ENCODE results near the gene UFM1. TPM values are rescaled to one million over a fixed set of nuclear protein-coding genes. Genes with fewer than 3 reads are reported as not detected.

The UFM1 gene
- total RNA-seq (83.6 and 83.7 TPM in 2 replicates), polyA plus RNA-seq (71.8 and 98.3 TPM in 2 replicates), polyA minus RNA-seq (ENCODE audit: low replicate concordance) (2.5 and 4.5 TPM in 2 replicates)
- polyA plus RNA-seq (2012) = 42.8 and 59.4 TPM in 2 replicates

- H3K27me3 ChIP-seq (ENCODE audit: control insufficient read depth, insufficient read depth, low read length) = no peaks in the 10 kb centered on the region
- TF ChIP-seq EZH2 (IDR thresholded peaks at IDR 0.05; ENCODE audit: low read length, missing control alignments) = no peak
- TF ChIP-seq CTCF (conservative IDR thresholded peaks at IDR 0.05 in 1 of 2, IDR thresholded peaks at IDR 0.05 in 1 of 2; ENCODE audit: low read depth in 1 of 2, low read length in 2 of 2) = no peak
- peak within 1 kb of the TSS; percentile 93 for H2AFZ ChIP-seq (ENCODE audit: low read length)
- H3K9ac ChIP-seq (ENCODE audit: insufficient read depth, low read length) = peak within 1 kb of the TSS; percentile 95
- peak within 1 kb of the TSS; percentile 90 for H3K4me2 ChIP-seq (ENCODE audit: extremely low read depth, insufficient read depth, low read length)
- no peaks in the 10 kb centered on the region for H3K36me3 ChIP-seq (ENCODE audit: control insufficient read depth, insufficient read depth, low read length)
- peak within 1 kb of the TSS; percentile 98 for H3K27ac ChIP-seq (ENCODE audit: insufficient read depth, low read length)
- H3K4me3 ChIP-seq (replicated peaks in 1 of 4; ENCODE audit: control extremely low read depth in 1 of 4, insufficient read depth in 1 of 4, low read depth in 3 of 4, low read length in 4 of 4) = peak within 1 kb of the TSS; percentile 91 to 98 (median 93)
- DNase-seq (ENCODE audit: low read depth in 2 of 2) = peak; percentile 96 to 98
- H3K79me2 ChIP-seq (ENCODE audit: control insufficient read depth, insufficient read depth, low read length) = peaks cover 30% of the 10 kb centered on the region
- peaks cover 2% of the 10 kb centered on the region for H3K4me1 ChIP-seq (ENCODE audit: control insufficient read depth, extremely low read depth, insufficient read depth, low read length)
- no peaks in the 10 kb centered on the region for H3K9me3 ChIP-seq (ENCODE audit: control insufficient read depth, insufficient read depth, low read depth, low read length)
- no peaks in the 10 kb centered on the region for H4K20me1 ChIP-seq (ENCODE audit: control insufficient read depth, extremely low read depth, insufficient read depth, low read length)
Measured at GRCh38 chr13:38349390-38350113, at the start of gene UFM1. Gene UFM1, plus strand, starts transcription at chr13:38349851. Its CDS starts 69 bp downstream, at chr13:38349920.

- Histone ChIP-seq H4K20me1 (ENCODE audit: control insufficient read depth, extremely low read depth, insufficient read depth, low read length) (no peaks in the 10 kb centered on the region), H3K4me2 (ENCODE audit: extremely low read depth, insufficient read depth, low read length) (no peak overlapping the region), H2AFZ (ENCODE audit: low read length) (no peak overlapping the region), H3K27ac (ENCODE audit: insufficient read depth, low read length) (no peak overlapping the region), H3K4me1 (ENCODE audit: control insufficient read depth, extremely low read depth, insufficient read depth, low read length) (no peaks in the 10 kb centered on the region), H3K79me2 (ENCODE audit: control insufficient read depth, insufficient read depth, low read length) (no peaks in the 10 kb centered on the region), H3K4me3 (replicated peaks in 1 of 4; ENCODE audit: control extremely low read depth in 1 of 4, insufficient read depth in 1 of 4, low read depth in 3 of 4, low read length in 4 of 4) (no peak overlapping the region), H3K27me3 (ENCODE audit: control insufficient read depth, insufficient read depth, low read length) (no peaks in the 10 kb centered on the region), H3K9me3 (ENCODE audit: control insufficient read depth, insufficient read depth, low read depth, low read length) (no peaks in the 10 kb centered on the region), H3K36me3 (ENCODE audit: control insufficient read depth, insufficient read depth, low read length) (no peaks in the 10 kb centered on the region), H3K9ac (ENCODE audit: insufficient read depth, low read length) (no peak overlapping the region)
- DNase-seq (ENCODE audit: low read depth in 2 of 2) = no peak
- TF ChIP-seq EZH2 (IDR thresholded peaks at IDR 0.05; ENCODE audit: low read length, missing control alignments) = no peak
- TF ChIP-seq CTCF (conservative IDR thresholded peaks at IDR 0.05 in 1 of 2, IDR thresholded peaks at IDR 0.05 in 1 of 2; ENCODE audit: low read depth in 1 of 2, low read length in 2 of 2) = no peak
Measured at GRCh38 chr13:38301236-38301635, 48.4 kb upstream of the UFM1 start.

GRCh38 chr13:38303816-38304320 is 45.8 kb upstream of the UFM1 start:
- no peaks in the 10 kb centered on the region for H3K36me3 ChIP-seq (ENCODE audit: control insufficient read depth, insufficient read depth, low read length)
- H3K27me3 ChIP-seq (ENCODE audit: control insufficient read depth, insufficient read depth, low read length) = no peaks in the 10 kb centered on the region
- H3K27ac ChIP-seq (ENCODE audit: insufficient read depth, low read length) = no peak overlapping the region
- no peak overlapping the region for H3K9ac ChIP-seq (ENCODE audit: insufficient read depth, low read length)
- H3K4me3 ChIP-seq (replicated peaks in 1 of 4; ENCODE audit: control extremely low read depth in 1 of 4, insufficient read depth in 1 of 4, low read depth in 3 of 4, low read length in 4 of 4) = no peak overlapping the region
- no peaks in the 10 kb centered on the region for H3K79me2 ChIP-seq (ENCODE audit: control insufficient read depth, insufficient read depth, low read length)
- no peaks in the 10 kb centered on the region for H3K4me1 ChIP-seq (ENCODE audit: control insufficient read depth, extremely low read depth, insufficient read depth, low read length)
- DNase-seq (ENCODE audit: low read depth in 2 of 2) = no peak
- TF ChIP-seq CTCF (conservative IDR thresholded peaks at IDR 0.05 in 1 of 2, IDR thresholded peaks at IDR 0.05 in 1 of 2; ENCODE audit: low read depth in 1 of 2, low read length in 2 of 2) (no peak), EZH2 (IDR thresholded peaks at IDR 0.05; ENCODE audit: low read length, missing control alignments) (no peak)
- H2AFZ ChIP-seq (ENCODE audit: low read length) = no peak overlapping the region
- no peaks in the 10 kb centered on the region for H4K20me1 ChIP-seq (ENCODE audit: control insufficient read depth, extremely low read depth, insufficient read depth, low read length)
- no peak overlapping the region for H3K4me2 ChIP-seq (ENCODE audit: extremely low read depth, insufficient read depth, low read length)
- no peaks in the 10 kb centered on the region for H3K9me3 ChIP-seq (ENCODE audit: control insufficient read depth, insufficient read depth, low read depth, low read length)

All from fibroblast of lung (primary cell).